ENCODE data around the gene DNAH6. TPM values are rescaled to one million over a fixed set of nuclear protein-coding genes. Genes with fewer than 3 reads are reported as not detected.

The DNAH6 gene
- total RNA-seq, 2 donors from 2014 or later = 0.20 to 2.6 TPM

GRCh38 chr2:84781942-84782716 is 265.8 kb downstream of the DNAH6 start:
- peaks cover 19 to 26% of the 10 kb centered on the region in 2 donors for H3K9me3 Mint-ChIP-seq
- peak; percentile 95 to 98 for ATAC-seq
- DNase-seq (ENCODE audit: low spot score in 2 of 2) = peak in 1 of 2 donors; percentile 27
- peaks cover 0 to 40% of the 10 kb centered on the region in 2 donors for H3K36me3 Mint-ChIP-seq
- H3K27ac Mint-ChIP-seq = peak overlapping the region; percentile 45 to 54

- DNase-seq (ENCODE audit: low spot score in 2 of 2) (no peak), ATAC-seq (peak; percentile 66 to 70)
- H3K9me3 Mint-ChIP-seq = peaks cover 13 to 22% of the 10 kb centered on the region in 2 donors
- peak overlapping the region in 1 of 2 donors; percentile 54 for H3K27ac Mint-ChIP-seq
- peaks cover 0 to 35% of the 10 kb centered on the region in 2 donors for H3K36me3 Mint-ChIP-seq
These were observed 266.6 kb downstream of the DNAH6 start for GRCh38 chr2:84782717-84783442.

- Mint-ChIP-seq H3K9me3 (peaks cover 4 to 14% of the 10 kb centered on the region in 2 donors), H3K27ac (no peak overlapping the region), H3K36me3 (peaks cover 9 to 11% of the 10 kb centered on the region in 2 donors)
- no peak for DNase-seq (ENCODE audit: low spot score in 2 of 2)
- no peak for ATAC-seq
These were observed 269.7 kb downstream of the DNAH6 start for GRCh38 chr2:84785950-84786349.

- Mint-ChIP-seq H3K36me3 (peaks cover 6 to 9% of the 10 kb centered on the region in 2 donors), H3K27ac (no peak overlapping the region), H3K9me3 (peaks cover 4 to 9% of the 10 kb centered on the region in 2 donors)
- ATAC-seq (no peak), DNase-seq (ENCODE audit: low spot score in 2 of 2) (no peak)
These were observed 270.3 kb downstream of the DNAH6 start for GRCh38 chr2:84786601-84787000.

- no peak for ATAC-seq
- Mint-ChIP-seq H3K9me3 (peaks cover 9 to 19% of the 10 kb centered on the region in 2 donors), H3K36me3 (peaks cover 9 to 12% of the 10 kb centered on the region in 2 donors), H3K27ac (no peak overlapping the region)
- no peak for DNase-seq (ENCODE audit: low spot score in 2 of 2)
These were observed 271.7 kb downstream of the DNAH6 start for GRCh38 chr2:84788027-84788426.

GRCh38 chr2:84788498-84788897 is 272.2 kb downstream of the DNAH6 start:
- H3K9me3 Mint-ChIP-seq = peaks cover 12 to 22% of the 10 kb centered on the region in 2 donors
- ATAC-seq (no peak), DNase-seq (ENCODE audit: low spot score in 2 of 2) (no peak)
- no peak overlapping the region for H3K27ac Mint-ChIP-seq
- peaks cover 9 to 12% of the 10 kb centered on the region in 2 donors for H3K36me3 Mint-ChIP-seq

- DNase-seq (ENCODE audit: low spot score in 2 of 2) (no peak), ATAC-seq (peak; percentile 33 to 73)
- Mint-ChIP-seq H3K36me3 (peaks cover 6 to 9% of the 10 kb centered on the region in 2 donors), H3K9me3 (peaks cover 12 to 18% of the 10 kb centered on the region in 2 donors), H3K27ac (no peak overlapping the region)
These were observed 276.7 kb downstream of the DNAH6 start for GRCh38 chr2:84792856-84793522.

- no peak for ATAC-seq
- Mint-ChIP-seq H3K27ac (no peak overlapping the region), H3K9me3 (peaks cover 12 to 18% of the 10 kb centered on the region in 2 donors), H3K36me3 (peaks cover 4 to 6% of the 10 kb centered on the region in 2 donors)
- no peak for DNase-seq (ENCODE audit: low spot score in 2 of 2)
These were observed 277.3 kb downstream of the DNAH6 start for GRCh38 chr2:84793641-84794040.

GRCh38 chr2:84796798-84797197 is 280.5 kb downstream of the DNAH6 start:
- H3K9me3 Mint-ChIP-seq = peaks cover 12 to 17% of the 10 kb centered on the region in 2 donors
- DNase-seq (ENCODE audit: low spot score in 2 of 2) = no peak
- no peak overlapping the region for H3K27ac Mint-ChIP-seq

GRCh38 chr2:84797271-84797670 is 281.0 kb downstream of the DNAH6 start:
- ATAC-seq (no peak), DNase-seq (ENCODE audit: low spot score in 2 of 2) (no peak)
- peaks cover 12 to 13% of the 10 kb centered on the region in 2 donors for H3K9me3 Mint-ChIP-seq

More at GRCh38 chr2:84796798-84797197, 280.5 kb downstream of the DNAH6 start:
- H3K36me3 Mint-ChIP-seq = peaks cover 0 to 6% of the 10 kb centered on the region in 2 donors
- ATAC-seq = no peak

GRCh38 chr2:84799772-84800171 is 283.5 kb downstream of the DNAH6 start:
- H3K9me3 Mint-ChIP-seq = no peaks in the 10 kb centered on the region
- no peak for DNase-seq (ENCODE audit: low spot score in 2 of 2)

More at GRCh38 chr2:84797271-84797670, 281.0 kb downstream of the DNAH6 start:
- no peak overlapping the region for H3K27ac Mint-ChIP-seq
- H3K36me3 Mint-ChIP-seq = peaks cover 0 to 6% of the 10 kb centered on the region in 2 donors

GRCh38 chr2:84800194-84800805 is 284.0 kb downstream of the DNAH6 start:
- no peak for DNase-seq (ENCODE audit: low spot score in 2 of 2)
- peak in 1 of 2 donors; percentile 71 for ATAC-seq
- Mint-ChIP-seq H3K27ac (no peak overlapping the region), H3K9me3 (no peaks in the 10 kb centered on the region), H3K36me3 (peaks cover 0 to 6% of the 10 kb centered on the region in 2 donors)

More at GRCh38 chr2:84799772-84800171, 283.5 kb downstream of the DNAH6 start:
- ATAC-seq = no peak
- Mint-ChIP-seq H3K36me3 (peaks cover 0 to 6% of the 10 kb centered on the region in 2 donors), H3K27ac (no peak overlapping the region)

GRCh38 chr2:84801811-84802210 is 285.5 kb downstream of the DNAH6 start:
- DNase-seq (ENCODE audit: low spot score in 2 of 2) = no peak
- ATAC-seq = no peak
- Mint-ChIP-seq H3K36me3 (peaks cover 0 to 6% of the 10 kb centered on the region in 2 donors), H3K27ac (no peak overlapping the region), H3K9me3 (no peaks in the 10 kb centered on the region)

- Mint-ChIP-seq H3K36me3 (peaks cover 0 to 6% of the 10 kb centered on the region in 2 donors), H3K9me3 (no peaks in the 10 kb centered on the region)
These were observed 289.1 kb downstream of the DNAH6 start for GRCh38 chr2:84805250-84805958.

GRCh38 chr2:84807063-84807485 is 290.8 kb downstream of the DNAH6 start:
- ATAC-seq (no peak), DNase-seq (ENCODE audit: low spot score in 2 of 2) (no peak)
- Mint-ChIP-seq H3K36me3 (peaks cover 0 to 9% of the 10 kb centered on the region in 2 donors), H3K9me3 (peaks cover 3 to 9% of the 10 kb centered on the region in 2 donors), H3K27ac (no peak overlapping the region)

More at GRCh38 chr2:84805250-84805958, 289.1 kb downstream of the DNAH6 start:
- H3K27ac Mint-ChIP-seq = no peak overlapping the region
- ATAC-seq = no peak
- DNase-seq (ENCODE audit: low spot score in 2 of 2) = no peak

Data from activated naive CD4-positive, alpha-beta T cell treated with anti-CD3 and anti-CD28 coated beads, Interleukin-2, amount 50 U/mL, for 72 hours (primary cell).